AG20443 (cell line): ENCODE measurements around the gene EIF2AK2.
"Not testable (repeated sequence)": the region's sequence is repeated elsewhere in the genome, so short reads cannot be mapped to it uniquely, and the experiment has no call there.

Source experiments
- DNase-seq: peaks from one replicate; pipeline ENCODE4 v3.0.0; 2012; ENCODE audit warnings: low spot score, mixed read lengths

Gene EIF2AK2

GRCh38 chr2:37156857-37157714 lies at the start of gene EIF2AK2:
EIF2AK2 (minus strand) TSS chr2:37156980; CDS start chr2:37147806, 9,174 bp downstream.
- peak; percentile 99 for DNase-seq

- DNase-seq, result no peak
Measured at GRCh38 chr2:37205689-37206341, 49.0 kb upstream of the EIF2AK2 start.

- not testable (repeated sequence) for DNase-seq
Measured at GRCh38 chr2:37205071-37205661, 48.4 kb upstream of the EIF2AK2 start.

GRCh38 chr2:37203708-37204107 lies 46.9 kb upstream of the EIF2AK2 start:
- no peak for DNase-seq

- no peak for DNase-seq
Measured at GRCh38 chr2:37201766-37202165, 45.0 kb upstream of the EIF2AK2 start.

- no peak for DNase-seq
Measured at GRCh38 chr2:37201208-37201607, 44.4 kb upstream of the EIF2AK2 start.

- no peak for DNase-seq
Measured at GRCh38 chr2:37198681-37199065, 41.9 kb upstream of the EIF2AK2 start.

GRCh38 chr2:37196320-37197195 lies 39.8 kb upstream of the EIF2AK2 start, which contains the start of gene CEBPZOS:
CEBPZOS (plus strand) TSS chr2:37196496; CDS start chr2:37199705, 3,209 bp downstream.
- DNase-seq, result peak; percentile 93

- DNase-seq, result not testable (repeated sequence)
Measured at GRCh38 chr2:37195862-37196319, 39.1 kb upstream of the EIF2AK2 start.

GRCh38 chr2:37192551-37192950 lies 35.8 kb upstream of the EIF2AK2 start:
- no peak for DNase-seq

- DNase-seq, result no peak
Measured at GRCh38 chr2:37191747-37192146, 35.0 kb upstream of the EIF2AK2 start.

GRCh38 chr2:37191253-37191652 lies 34.5 kb upstream of the EIF2AK2 start:
- DNase-seq, result no peak

- no peak for DNase-seq
Measured at GRCh38 chr2:37190290-37190689, 33.5 kb upstream of the EIF2AK2 start.

GRCh38 chr2:37189452-37190153 lies 32.8 kb upstream of the EIF2AK2 start:
- peak; percentile 86 for DNase-seq

GRCh38 chr2:37188570-37188969 lies 31.8 kb upstream of the EIF2AK2 start, which contains the start of gene SULT6B1:
SULT6B1 (minus strand) TSS chr2:37188670; CDS start chr2:37188640, 30 bp downstream.
- no peak for DNase-seq

- DNase-seq, result peak; percentile 12
Measured at GRCh38 chr2:37181726-37182684, 25.2 kb upstream of the EIF2AK2 start.

GRCh38 chr2:37180640-37181039 lies 23.9 kb upstream of the EIF2AK2 start:
- no peak for DNase-seq

- DNase-seq, result peak; percentile 22
Measured at GRCh38 chr2:37180006-37180639, 23.3 kb upstream of the EIF2AK2 start.

GRCh38 chr2:37173741-37174140 lies 17.0 kb upstream of the EIF2AK2 start:
- no peak for DNase-seq
